Dermis lymphatic vessel endothelial cell (primary cell): Measurements from ENCODE around the gene RHBDF1. TPM values are rescaled to one million over a fixed set of nuclear protein-coding genes. Genes with fewer than 3 reads are reported as not detected.

Experiments
- total RNA-seq: library from RNA; depleted of rRNA; stranded (reverse); fragments of >200 nt; gene quantifications from 2 replicates; pipeline ENCODE4 v1.2.1, GENCODE V29; 2014

RHBDF1 gene, protein sequence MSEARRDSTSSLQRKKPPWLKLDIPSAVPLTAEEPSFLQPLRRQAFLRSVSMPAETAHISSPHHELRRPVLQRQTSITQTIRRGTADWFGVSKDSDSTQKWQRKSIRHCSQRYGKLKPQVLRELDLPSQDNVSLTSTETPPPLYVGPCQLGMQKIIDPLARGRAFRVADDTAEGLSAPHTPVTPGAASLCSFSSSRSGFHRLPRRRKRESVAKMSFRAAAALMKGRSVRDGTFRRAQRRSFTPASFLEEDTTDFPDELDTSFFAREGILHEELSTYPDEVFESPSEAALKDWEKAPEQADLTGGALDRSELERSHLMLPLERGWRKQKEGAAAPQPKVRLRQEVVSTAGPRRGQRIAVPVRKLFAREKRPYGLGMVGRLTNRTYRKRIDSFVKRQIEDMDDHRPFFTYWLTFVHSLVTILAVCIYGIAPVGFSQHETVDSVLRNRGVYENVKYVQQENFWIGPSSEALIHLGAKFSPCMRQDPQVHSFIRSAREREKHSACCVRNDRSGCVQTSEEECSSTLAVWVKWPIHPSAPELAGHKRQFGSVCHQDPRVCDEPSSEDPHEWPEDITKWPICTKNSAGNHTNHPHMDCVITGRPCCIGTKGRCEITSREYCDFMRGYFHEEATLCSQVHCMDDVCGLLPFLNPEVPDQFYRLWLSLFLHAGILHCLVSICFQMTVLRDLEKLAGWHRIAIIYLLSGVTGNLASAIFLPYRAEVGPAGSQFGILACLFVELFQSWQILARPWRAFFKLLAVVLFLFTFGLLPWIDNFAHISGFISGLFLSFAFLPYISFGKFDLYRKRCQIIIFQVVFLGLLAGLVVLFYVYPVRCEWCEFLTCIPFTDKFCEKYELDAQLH
- 9.8 and 17.0 TPM in 2 replicates for total RNA-seq

DNA sequence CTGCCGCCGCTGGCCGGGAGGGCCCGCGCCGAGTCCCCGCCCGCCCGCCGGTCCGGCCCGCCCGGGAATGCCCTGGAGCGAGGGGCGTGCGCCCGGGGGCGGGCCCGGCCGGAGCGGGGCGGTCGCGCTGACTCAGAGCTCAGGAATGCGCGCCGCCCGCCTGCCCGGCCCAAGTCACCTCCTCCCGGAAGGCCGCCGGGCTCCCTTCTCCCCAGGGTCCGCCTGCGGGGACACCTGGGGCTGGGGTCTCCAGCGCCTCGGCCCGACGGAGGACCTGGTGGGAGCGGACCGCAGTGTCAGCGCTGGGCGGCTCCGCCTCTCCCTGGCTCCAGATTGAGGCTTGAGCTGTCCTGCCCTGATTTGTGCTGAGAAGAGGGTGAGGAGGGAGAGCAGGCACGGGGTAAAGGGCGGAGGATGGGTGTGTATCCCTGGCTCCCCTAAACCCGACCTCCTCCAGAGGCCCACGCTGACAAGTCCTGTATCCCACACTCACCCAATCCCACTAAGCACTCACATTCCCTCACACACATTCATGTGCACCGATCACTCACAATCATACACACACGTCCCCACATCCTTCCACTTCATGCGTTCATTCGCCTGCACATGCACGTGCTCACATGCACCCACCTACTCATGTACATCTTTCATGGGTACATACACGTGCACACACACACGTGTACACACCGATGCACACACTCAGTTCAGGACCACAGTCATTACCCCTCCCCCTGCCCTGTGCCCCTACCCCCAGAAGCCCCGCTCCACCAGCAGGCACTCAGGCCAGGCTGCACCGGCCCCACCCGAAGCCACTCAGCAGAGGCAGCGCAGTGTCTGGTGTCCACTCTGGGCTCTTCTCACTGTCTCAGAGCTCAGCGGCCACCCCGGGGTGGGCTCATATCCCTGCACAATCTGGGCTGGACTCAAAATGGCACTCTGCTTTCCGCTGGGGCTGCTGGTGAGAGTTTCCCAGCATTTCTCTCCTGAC lies at the start of gene RHBDF1:
RHBDF1 (minus strand) TSS at position 71 of the 988 bp plus-strand sequence. CDS start 7,616 bp downstream, outside the sequence.

DNA sequence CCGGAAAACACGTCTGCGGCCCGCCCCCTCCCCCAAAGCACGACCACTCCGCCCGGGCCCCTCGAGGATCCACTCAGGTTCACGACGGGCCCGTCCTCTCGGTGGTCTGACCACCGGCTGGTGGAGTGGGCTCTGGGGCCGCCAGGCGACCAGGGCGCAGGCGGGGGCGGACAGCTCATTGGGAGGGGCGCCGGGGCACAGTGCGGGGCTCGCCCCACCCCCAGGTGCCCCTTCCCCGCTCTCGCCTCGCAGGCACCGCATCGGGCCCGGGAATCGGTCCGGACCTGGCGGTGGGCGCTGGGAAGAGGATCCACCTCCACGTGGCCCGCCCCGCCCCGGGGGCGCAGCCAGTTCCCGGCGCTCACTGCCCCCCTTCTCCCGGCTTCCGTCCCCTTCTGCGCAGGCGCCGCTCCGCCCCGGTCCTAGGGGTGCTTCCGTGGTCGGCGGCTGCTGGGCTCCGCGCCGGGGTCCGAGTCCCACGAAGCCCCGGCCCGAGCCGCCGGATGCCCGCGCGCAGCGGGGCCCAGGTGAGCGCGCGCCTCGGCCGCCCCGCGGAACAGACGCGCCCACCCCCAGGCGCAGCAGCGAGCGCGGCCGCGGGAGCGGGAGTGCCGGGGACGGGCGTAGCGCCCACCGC lies 5.5 kb upstream of the RHBDF1 start, which contains the start of gene MPG:
MPG (plus strand) TSS at position 419 of the 637 bp plus-strand sequence; CDS start at position 504, 85 bp downstream.

DNA sequence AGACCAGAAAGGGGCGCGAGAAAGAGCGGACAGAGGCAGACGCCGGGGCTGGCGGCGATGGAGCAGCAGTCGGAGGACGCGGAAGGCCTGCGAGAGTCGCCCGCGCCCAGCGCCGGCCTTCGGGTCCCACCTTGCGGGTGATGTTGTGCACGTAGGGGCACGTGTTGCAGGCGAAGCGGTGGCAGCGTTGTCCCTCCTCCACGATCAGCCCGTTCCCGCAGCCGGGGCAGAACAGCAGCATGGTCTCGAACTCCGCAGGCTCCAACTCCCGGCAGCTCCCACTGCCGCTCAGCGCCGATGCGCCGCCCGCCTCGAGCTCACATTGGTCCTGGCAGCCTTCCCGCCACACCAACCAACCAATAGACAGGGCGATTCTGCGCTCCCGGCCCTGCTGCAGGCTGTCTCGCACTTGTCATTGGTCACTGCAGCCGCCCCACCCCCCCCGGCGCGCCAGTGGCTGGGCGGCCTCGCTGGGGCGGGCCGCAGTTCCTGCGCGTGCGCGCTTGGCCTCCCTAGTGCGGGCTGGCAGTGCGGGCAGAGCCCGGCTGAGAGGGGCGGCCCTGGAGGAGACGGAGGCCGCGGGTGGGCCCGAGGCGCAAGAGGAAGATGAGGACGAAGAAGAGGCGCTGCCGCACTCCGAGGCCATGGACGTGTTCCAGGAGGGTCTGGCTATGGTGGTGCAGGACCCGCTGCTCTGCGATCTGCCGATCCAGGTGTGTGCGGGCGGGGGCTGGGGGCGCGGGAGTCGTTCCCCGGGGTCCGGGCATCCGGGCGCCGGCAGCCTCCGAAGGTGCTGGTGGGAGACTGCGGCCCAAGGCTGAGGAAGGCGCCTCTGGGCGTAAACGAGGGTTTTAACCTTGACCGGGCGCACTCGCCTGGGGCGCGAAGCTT lies 18.8 kb downstream of the RHBDF1 start, which contains the start of the genes POLR3K and SNRNP25:
POLR3K (minus strand) TSS at position 263 of the 891 bp plus-strand sequence; CDS start at position 241, 22 bp downstream.
SNRNP25 (plus strand) TSS at position 483 of the 891 bp plus-strand sequence; CDS start at position 672, 189 bp downstream.

Other genes with a start within 250 kb of the RHBDF1 start
- gene POLR3K, start 19.0 kb downstream of the RHBDF1 start, total RNA-seq, result 4.0 and 4.8 TPM in 2 replicates
- gene SNRNP25, start 18.8 kb downstream of the RHBDF1 start, total RNA-seq, result 14.0 and 17.5 TPM in 2 replicates
- gene MPG, start 5.6 kb upstream of the RHBDF1 start, total RNA-seq, result 181 and 206 TPM in 2 replicates
- gene NPRL3, start 66.0 kb upstream of the RHBDF1 start, total RNA-seq, result 2.8 and 4.0 TPM in 2 replicates
- not detected in 2 replicates for gene HBZ, start 80.0 kb upstream of the RHBDF1 start, total RNA-seq
- gene HBM, start 93.3 kb upstream of the RHBDF1 start, total RNA-seq, result not detected in 2 replicates
- not detected in 2 replicates for gene HBA2, start 100.2 kb upstream of the RHBDF1 start, total RNA-seq
- not detected in 2 replicates for gene HBA1, start 104.0 kb upstream of the RHBDF1 start, total RNA-seq
- gene HBQ1, start 107.8 kb upstream of the RHBDF1 start, total RNA-seq, result 0.17 and 0.33 TPM in 2 replicates
- gene LUC7L, start 156.8 kb upstream of the RHBDF1 start, total RNA-seq, result 21.2 and 36.2 TPM in 2 replicates
- gene FAM234A, start 162.2 kb upstream of the RHBDF1 start, total RNA-seq, result 35.3 and 41.0 TPM in 2 replicates
- under 0.01 and 0.33 TPM in 2 replicates for gene RGS11, start 203.3 kb upstream of the RHBDF1 start, total RNA-seq
- gene ARHGDIG, start 208.0 kb upstream of the RHBDF1 start, total RNA-seq, result not detected in 2 replicates
- gene PDIA2, start 210.5 kb upstream of the RHBDF1 start, total RNA-seq, result 0.09 and 0.11 TPM in 2 replicates